HL-60 (cell line): ENCODE measurements around the gene SH3RF3.

Source experiments
- DNase-seq, 2 experiments: peaks; one replicate each; pipeline ENCODE4 v3.0.0-alpha.2; 2010 to 2020; ENCODE audit warnings: low read depth in 1 of 2, low spot score in 1 of 2
- H3K27ac ChIP-seq: fragments of 250-450 bp; sonication (Bioruptor Pico); replicated peaks from 2 replicates; pipeline ENCODE4 v1.5.1; 2020; ENCODE audit warnings: mild to moderate bottlenecking, moderate library complexity
- H3K27me3 ChIP-seq: fragments of 250-450 bp; sonication (Bioruptor Pico); 2 replicates; pipeline ENCODE4 v1.5.1; 2021; ENCODE audit warnings: mild to moderate bottlenecking, moderate library complexity; ENCODE audit not compliant: insufficient read depth, poor library complexity, severe bottlenecking
- H3K4me3 ChIP-seq: replicated peaks from 2 replicates; pipeline ENCODE4 v1.5.1; 2011; ENCODE audit warnings: mild to moderate bottlenecking, control low read depth, low read length; ENCODE audit not compliant: insufficient read depth
- GABPA ChIP-seq: IDR thresholded peaks from 2 replicates; pipeline ENCODE4 v1.6.1; 2012; ENCODE audit warnings: low read depth
- POLR2AphosphoS5 ChIP-seq: IDR thresholded peaks from 2 replicates; pipeline ENCODE4 v1.6.1; 2012; ENCODE audit warnings: low read depth
- SPI1 ChIP-seq: IDR thresholded peaks from 2 replicates; pipeline ENCODE4 v1.6.1; 2012; ENCODE audit warnings: low read depth, mild to moderate bottlenecking, borderline replicate concordance
- TF ChIP-seq, protein P1 (sequence below): IDR thresholded peaks from one replicate; pipeline ENCODE4 v1.5.1; 2011; ENCODE audit warnings: low read length, control low read depth, inconsistent platforms; ENCODE audit not compliant: insufficient read depth
- TF ChIP-seq, protein P2 (sequence below): IDR thresholded peaks from 2 replicates; pipeline ENCODE4 v1.6.1; 2012; ENCODE audit warnings: low read depth; ENCODE audit not compliant: insufficient replicate concordance

The SH3RF3 gene

DNA sequence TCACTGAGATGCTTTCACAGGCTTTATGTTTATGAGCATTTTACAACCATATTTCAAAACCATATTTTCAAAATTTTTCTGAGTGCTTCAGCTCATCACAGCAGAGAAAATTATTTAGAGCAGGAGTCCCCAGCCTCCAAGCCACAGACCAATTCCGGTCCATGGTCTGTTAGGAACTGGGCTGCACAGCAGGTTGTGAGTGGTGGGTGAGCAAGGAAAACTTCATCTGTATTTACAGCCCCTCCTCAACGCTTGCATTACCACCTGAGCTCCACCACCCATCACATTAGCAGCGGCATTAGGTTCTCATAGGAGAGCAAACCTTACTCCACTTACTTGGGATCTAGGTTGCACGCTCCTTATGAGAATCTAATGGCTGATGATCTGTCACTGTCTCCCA lies 319.2 kb downstream of the SH3RF3 start:
- Histone ChIP-seq H3K27me3 (no peaks in the 10 kb centered on the region), H3K27ac (no peak overlapping the region), H3K4me3 (no peak overlapping the region)
- TF ChIP-seq POLR2AphosphoS5 = no peak
- TF ChIP-seq, protein P1, sequence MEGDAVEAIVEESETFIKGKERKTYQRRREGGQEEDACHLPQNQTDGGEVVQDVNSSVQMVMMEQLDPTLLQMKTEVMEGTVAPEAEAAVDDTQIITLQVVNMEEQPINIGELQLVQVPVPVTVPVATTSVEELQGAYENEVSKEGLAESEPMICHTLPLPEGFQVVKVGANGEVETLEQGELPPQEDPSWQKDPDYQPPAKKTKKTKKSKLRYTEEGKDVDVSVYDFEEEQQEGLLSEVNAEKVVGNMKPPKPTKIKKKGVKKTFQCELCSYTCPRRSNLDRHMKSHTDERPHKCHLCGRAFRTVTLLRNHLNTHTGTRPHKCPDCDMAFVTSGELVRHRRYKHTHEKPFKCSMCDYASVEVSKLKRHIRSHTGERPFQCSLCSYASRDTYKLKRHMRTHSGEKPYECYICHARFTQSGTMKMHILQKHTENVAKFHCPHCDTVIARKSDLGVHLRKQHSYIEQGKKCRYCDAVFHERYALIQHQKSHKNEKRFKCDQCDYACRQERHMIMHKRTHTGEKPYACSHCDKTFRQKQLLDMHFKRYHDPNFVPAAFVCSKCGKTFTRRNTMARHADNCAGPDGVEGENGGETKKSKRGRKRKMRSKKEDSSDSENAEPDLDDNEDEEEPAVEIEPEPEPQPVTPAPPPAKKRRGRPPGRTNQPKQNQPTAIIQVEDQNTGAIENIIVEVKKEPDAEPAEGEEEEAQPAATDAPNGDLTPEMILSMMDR = no peak
- TF ChIP-seq, protein P2, sequence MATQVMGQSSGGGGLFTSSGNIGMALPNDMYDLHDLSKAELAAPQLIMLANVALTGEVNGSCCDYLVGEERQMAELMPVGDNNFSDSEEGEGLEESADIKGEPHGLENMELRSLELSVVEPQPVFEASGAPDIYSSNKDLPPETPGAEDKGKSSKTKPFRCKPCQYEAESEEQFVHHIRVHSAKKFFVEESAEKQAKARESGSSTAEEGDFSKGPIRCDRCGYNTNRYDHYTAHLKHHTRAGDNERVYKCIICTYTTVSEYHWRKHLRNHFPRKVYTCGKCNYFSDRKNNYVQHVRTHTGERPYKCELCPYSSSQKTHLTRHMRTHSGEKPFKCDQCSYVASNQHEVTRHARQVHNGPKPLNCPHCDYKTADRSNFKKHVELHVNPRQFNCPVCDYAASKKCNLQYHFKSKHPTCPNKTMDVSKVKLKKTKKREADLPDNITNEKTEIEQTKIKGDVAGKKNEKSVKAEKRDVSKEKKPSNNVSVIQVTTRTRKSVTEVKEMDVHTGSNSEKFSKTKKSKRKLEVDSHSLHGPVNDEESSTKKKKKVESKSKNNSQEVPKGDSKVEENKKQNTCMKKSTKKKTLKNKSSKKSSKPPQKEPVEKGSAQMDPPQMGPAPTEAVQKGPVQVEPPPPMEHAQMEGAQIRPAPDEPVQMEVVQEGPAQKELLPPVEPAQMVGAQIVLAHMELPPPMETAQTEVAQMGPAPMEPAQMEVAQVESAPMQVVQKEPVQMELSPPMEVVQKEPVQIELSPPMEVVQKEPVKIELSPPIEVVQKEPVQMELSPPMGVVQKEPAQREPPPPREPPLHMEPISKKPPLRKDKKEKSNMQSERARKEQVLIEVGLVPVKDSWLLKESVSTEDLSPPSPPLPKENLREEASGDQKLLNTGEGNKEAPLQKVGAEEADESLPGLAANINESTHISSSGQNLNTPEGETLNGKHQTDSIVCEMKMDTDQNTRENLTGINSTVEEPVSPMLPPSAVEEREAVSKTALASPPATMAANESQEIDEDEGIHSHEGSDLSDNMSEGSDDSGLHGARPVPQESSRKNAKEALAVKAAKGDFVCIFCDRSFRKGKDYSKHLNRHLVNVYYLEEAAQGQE = no peak
- no peak for TF ChIP-seq GABPA
- no peak for TF ChIP-seq SPI1
- no peak for DNase-seq

- Histone ChIP-seq H3K27ac (no peak overlapping the region), H3K4me3 (no peak overlapping the region), H3K27me3 (no peaks in the 10 kb centered on the region)
- TF ChIP-seq POLR2AphosphoS5 = no peak
- TF ChIP-seq, protein P1 = no peak
- TF ChIP-seq, protein P2 = no peak
- no peak for TF ChIP-seq SPI1
- peak in 1 of 2 experiments; percentile 73 for DNase-seq
Measured at GRCh38 chr2:109448946-109449788, 320.2 kb downstream of the SH3RF3 start.

- H3K4me3 ChIP-seq = no peak overlapping the region
- H3K27ac ChIP-seq = no peak overlapping the region
- H3K27me3 ChIP-seq = no peaks in the 10 kb centered on the region
- DNase-seq = no peak
- TF ChIP-seq SPI1 (no peak), GABPA (no peak), POLR2AphosphoS5 (no peak)
- TF ChIP-seq, protein P2 = no peak
- TF ChIP-seq, protein P1 = no peak
Measured at GRCh38 chr2:109450574-109451273, 321.7 kb downstream of the SH3RF3 start.
